UCSD-AML1 (cell line): ENCODE measurements around the gene RELA.

Experiments
- DNase-seq: peaks from one replicate; lab custom pipeline; 2025; ENCODE audit not compliant: unreplicated experiment; lab: John Stamatoyannopoulos, UW

RELA gene

GRCh38 chr11:65615229-65615949, 47.3 kb downstream of the RELA start, which contains the start of gene PCNX3:
Gene PCNX3 (plus strand): TSS chr11:65615776. CDS start chr11:65616312, 536 bp downstream.
- peak; percentile 100 for DNase-seq

- DNase-seq, result no peak
These were observed 49.4 kb downstream of the RELA start for GRCh38 chr11:65613091-65613928.

DNA sequence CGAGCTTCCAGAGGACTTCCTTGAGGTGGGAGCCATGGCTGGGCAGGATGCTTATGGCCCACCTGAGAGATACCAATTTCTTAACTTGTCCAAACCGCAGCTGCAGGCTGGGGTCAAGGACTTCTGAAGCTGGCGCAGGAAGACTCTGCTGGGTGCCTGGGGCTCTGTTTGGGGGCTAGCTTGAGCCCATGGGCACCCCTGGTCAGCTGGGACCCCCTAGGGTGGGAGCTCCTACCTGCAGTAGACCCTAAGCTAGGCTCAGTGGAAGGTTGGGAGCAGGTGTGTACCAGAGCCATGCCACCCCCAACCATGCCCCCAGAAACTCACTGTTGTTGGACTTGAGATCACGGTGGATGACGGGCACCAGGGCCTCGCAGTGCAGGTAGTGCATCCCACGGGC, 50.0 kb downstream of the RELA start:
- DNase-seq, result no peak

DNA sequence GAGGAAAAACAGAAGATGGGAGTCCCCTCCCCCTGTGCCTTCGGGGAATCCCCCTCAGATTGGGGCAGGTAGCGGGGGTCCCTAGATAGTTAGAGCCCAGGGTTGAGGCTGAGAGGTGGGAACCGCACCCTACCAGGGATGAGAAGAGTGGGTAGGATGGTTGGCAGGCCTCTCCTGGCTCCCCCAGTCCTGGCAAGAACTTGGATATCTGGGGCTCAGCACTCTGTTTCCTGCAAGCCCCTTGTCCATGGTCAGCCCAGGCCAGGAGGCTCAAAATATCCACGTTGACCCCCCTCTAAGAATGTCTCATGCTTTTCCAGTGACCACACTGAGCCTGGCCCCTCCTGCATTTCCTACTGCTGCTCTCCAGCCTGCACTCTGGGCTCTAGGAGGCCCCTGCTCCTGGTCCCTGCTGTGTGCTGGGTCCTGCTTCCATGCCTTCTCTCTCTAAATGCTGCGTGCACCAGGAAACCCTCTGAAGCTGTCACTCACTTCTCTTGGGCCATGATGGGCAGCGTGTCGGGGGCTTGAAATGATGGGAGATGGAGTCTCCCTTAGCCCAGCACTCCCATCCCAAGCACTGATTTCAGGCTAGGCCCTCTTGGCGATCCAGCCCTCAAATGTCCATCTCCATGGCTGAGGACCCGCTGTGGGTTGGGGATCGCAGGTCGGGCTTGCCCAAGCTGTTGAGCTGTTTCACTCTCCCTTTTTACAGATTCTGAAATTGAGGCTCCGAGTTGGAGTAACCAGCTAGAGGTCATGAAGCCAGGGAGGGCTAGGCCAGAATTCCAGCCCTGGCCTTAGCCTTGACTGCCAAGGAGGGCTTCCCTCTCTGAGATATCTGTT, 50.7 kb downstream of the RELA start:
- no peak for DNase-seq

DNA sequence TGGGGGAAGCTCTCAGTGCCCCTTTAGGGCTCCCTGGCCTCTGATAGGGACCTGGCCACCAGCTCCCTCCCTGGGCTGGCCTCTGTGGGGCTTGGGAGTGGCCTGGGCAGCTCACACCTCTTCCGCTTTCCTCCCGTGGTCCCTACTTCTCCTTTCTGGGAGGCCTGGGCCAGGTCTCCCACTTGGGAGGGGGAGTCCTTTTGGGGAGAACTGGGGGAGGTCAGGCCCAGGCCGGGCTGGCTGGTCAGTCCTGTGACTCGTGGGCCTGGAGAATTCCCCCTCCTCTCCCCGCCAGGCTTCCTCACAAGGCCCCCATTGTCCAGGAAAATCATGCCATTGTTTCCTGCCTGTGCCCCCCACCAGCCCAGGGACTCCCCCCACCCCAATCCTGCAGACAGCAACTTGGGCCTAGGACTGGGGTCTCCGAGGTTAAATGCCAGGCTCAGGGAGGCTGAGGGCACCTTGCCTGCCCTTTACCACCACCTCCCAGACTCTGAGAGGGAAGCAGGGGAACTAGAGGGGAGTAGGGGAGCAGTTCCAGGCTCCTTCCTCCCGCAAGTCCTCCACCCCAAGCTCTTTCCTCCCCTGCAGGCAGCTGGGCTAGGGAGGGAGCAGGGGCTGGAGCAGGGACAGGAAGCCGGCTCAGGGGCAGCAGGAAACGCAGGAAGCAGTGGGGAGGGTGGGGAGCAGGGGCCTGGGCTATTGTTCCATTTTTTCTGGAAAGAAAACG, 51.5 kb downstream of the RELA start:
- peak; percentile 82 for DNase-seq

- no peak for DNase-seq
These were observed 52.3 kb downstream of the RELA start for GRCh38 chr11:65610404-65610803.

GRCh38 chr11:65609665-65610064, 53.1 kb downstream of the RELA start:
- DNase-seq, result no peak

GRCh38 chr11:65609229-65609628, 53.5 kb downstream of the RELA start:
- DNase-seq, result no peak

- no peak for DNase-seq
These were observed 54.9 kb downstream of the RELA start for GRCh38 chr11:65607614-65608426.

GRCh38 chr11:65606876-65607613, 55.7 kb downstream of the RELA start:
- DNase-seq, result no peak

DNA sequence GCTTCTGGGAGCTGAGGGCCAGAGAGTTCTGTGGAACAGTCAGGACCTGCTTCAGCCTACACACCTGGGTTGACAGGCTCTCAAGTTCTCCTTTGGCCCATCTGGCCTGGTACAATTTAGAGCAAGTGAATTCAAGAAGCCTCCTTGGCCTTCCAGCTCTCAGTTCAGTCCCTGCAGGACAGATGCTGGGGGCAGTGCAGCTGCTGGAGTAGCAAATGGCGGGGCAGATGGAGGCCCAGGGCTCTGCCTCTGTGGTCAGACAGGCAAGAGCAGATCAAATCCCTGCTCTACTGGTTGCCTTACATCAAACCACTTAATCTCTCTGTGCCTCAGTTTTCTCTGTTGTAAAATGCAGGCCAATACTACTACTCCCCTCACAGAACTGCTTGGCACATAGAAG, 58.5 kb downstream of the RELA start:
- no peak for DNase-seq
